Natural killer cell (primary cell): Measurements from ENCODE around the gene CAMSAP1. TPM values are rescaled to one million over a fixed set of nuclear protein-coding genes. Genes with fewer than 3 reads are reported as not detected.
A peak's percentile ranks its signal among the peaks of the same experiment; 100 is the strongest.

ENCODE experiments used
- ATAC-seq, 3 donors: fragments of 150-1000 bp in 2 of 3; fragments of 200-7000 bp in 1 of 3; cut with Tn5 transposase; 1 replicate in 1 of 3; 2 replicates in 2 of 3; pipeline ENCODE4 v1.10.0; 2021; ENCODE audit warnings: mild to moderate bottlenecking in 2 of 3, moderate library complexity in 2 of 3
- DNase-seq, 2 donors: peaks; one replicate each; pipeline versions ENCODE4 v3.0.0 to v3.0.0-alpha.2; 2013 to 2021; ENCODE audit warnings: mixed read lengths in 1 of 2
- H3K27ac ChIP-seq: one replicate; pipeline ENCODE4 v1.5.1; 2013; ENCODE audit warnings: mild to moderate bottlenecking, low read length
- H3K27me3 ChIP-seq: one replicate; pipeline ENCODE4 v1.6.1; 2013; ENCODE audit warnings: low read length; ENCODE audit not compliant: control insufficient read depth, insufficient read depth
- H3K36me3 ChIP-seq: one replicate; pipeline ENCODE4 v1.6.1; 2013; ENCODE audit warnings: low read length; ENCODE audit not compliant: control insufficient read depth, insufficient read depth
- H3K4me1 ChIP-seq: one replicate; pipeline ENCODE4 v1.6.1; 2013; ENCODE audit warnings: low read length; ENCODE audit not compliant: control insufficient read depth, insufficient read depth
- H3K4me3 ChIP-seq: one replicate; pipeline ENCODE4 v1.5.1; 2013; ENCODE audit warnings: low read length
- H3K9me3 ChIP-seq: one replicate; pipeline ENCODE4 v1.6.1; 2013; ENCODE audit warnings: low read length; ENCODE audit not compliant: control insufficient read depth, insufficient read depth
- H3K27ac Mint-ChIP-seq, 2 donors: one replicate each; pipeline ENCODE4 v1.8.0; 2022; ENCODE audit warnings: mild to moderate bottlenecking in 2 of 2, mixed read lengths in 2 of 2, moderate library complexity in 1 of 2
- H3K27me3 Mint-ChIP-seq, 2 donors: one replicate each; pipeline ENCODE4 v1.8.0; 2022; ENCODE audit warnings: low read depth in 2 of 2, mixed read lengths in 2 of 2
- H3K36me3 Mint-ChIP-seq: one replicate; pipeline ENCODE4 v1.8.0; 2022; ENCODE audit warnings: mixed read lengths
- H3K4me1 Mint-ChIP-seq, 2 donors: one replicate each; pipeline ENCODE4 v1.8.0; 2022; ENCODE audit warnings: mixed read lengths in 2 of 2
- H3K4me3 Mint-ChIP-seq: one replicate; pipeline ENCODE4 v1.8.0; 2022; ENCODE audit warnings: mild to moderate bottlenecking, moderate library complexity, mixed read lengths
- H3K9me3 Mint-ChIP-seq, 2 donors: one replicate each; pipeline ENCODE4 v1.8.0; 2022; ENCODE audit warnings: mixed read lengths in 2 of 2
- WGBS: methylation state at CpG from one replicate; pipeline ENCODE4 v1.1.7; 2013; ENCODE audit warnings: missing lambda C conversion rate; ENCODE audit not compliant: insufficient coverage; 5-methylcytosine and 5-hydroxymethylcytosine counted together
- intact Hi-C: fragments of 100-400 bp; cut with micrococcal nuclease; formaldehyde crosslinking; loops from one replicate; pipeline ENCODE4 v1.14.2; 2022
- total RNA-seq, 4 donors: library from RNA; stranded (reverse); fragments of 120-200 nt in 1 of 4; gene quantifications; one replicate each; pipeline versions ENCODE4 v1.2.3 to v1.2.4, GENCODE V29; 2013 to 2022
- TF ChIP-seq, protein P1 (sequence below): fragments of 200-600 bp; IDR thresholded peaks from one replicate; pipeline ENCODE4 v1.8.0; 2022; ENCODE audit warnings: antibody characterized with exemption

The CAMSAP1 gene
- total RNA-seq, 3 donors from 2014 or later (not counting 1 experiment from before 2014, with no cell fraction given) = 25.9 to 33.5 (median 28.1) TPM

DNA sequence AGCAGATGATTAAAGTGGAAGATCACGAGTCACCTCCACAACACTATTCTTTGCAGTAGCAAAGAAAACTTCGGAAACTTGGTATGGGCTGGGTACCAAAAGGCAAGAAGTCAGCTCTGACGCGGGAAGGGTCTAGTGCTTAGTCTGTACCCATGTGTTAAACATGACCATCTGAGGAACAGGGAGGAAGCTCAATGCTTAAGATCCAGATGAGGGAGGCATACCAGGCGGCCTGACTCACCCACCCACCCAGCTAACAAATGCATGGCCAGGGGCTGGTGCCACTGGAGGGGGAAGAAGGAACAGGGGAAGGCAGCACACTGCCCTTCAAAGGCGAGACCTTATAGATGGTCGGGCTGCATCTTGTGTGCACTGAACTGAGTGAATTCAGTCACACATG, 41.8 kb downstream of the CAMSAP1 start:
- intact Hi-C loops = no loop called here
- Histone ChIP-seq H3K27me3 (no peaks in the 10 kb centered on the region), H3K4me1 (peaks cover 7% of the 10 kb centered on the region), H3K36me3 (no peaks in the 10 kb centered on the region), H3K27ac (no peak overlapping the region), H3K9me3 (no peaks in the 10 kb centered on the region), H3K4me3 (no peak overlapping the region)
- Mint-ChIP-seq H3K36me3 (no peaks in the 10 kb centered on the region), H3K27ac (no peak overlapping the region), H3K4me3 (no peak overlapping the region), H3K9me3 (no peaks in the 10 kb centered on the region), H3K27me3 (no peaks in the 10 kb centered on the region), H3K4me1 (peaks cover 17 to 23% of the 10 kb centered on the region in 2 donors)
- ATAC-seq (no peak), DNase-seq (no peak)
- TF ChIP-seq, protein P1, sequence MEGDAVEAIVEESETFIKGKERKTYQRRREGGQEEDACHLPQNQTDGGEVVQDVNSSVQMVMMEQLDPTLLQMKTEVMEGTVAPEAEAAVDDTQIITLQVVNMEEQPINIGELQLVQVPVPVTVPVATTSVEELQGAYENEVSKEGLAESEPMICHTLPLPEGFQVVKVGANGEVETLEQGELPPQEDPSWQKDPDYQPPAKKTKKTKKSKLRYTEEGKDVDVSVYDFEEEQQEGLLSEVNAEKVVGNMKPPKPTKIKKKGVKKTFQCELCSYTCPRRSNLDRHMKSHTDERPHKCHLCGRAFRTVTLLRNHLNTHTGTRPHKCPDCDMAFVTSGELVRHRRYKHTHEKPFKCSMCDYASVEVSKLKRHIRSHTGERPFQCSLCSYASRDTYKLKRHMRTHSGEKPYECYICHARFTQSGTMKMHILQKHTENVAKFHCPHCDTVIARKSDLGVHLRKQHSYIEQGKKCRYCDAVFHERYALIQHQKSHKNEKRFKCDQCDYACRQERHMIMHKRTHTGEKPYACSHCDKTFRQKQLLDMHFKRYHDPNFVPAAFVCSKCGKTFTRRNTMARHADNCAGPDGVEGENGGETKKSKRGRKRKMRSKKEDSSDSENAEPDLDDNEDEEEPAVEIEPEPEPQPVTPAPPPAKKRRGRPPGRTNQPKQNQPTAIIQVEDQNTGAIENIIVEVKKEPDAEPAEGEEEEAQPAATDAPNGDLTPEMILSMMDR = no peak
- WGBS = 97% methylated on average over 6 of the region's 7 CpGs

DNA sequence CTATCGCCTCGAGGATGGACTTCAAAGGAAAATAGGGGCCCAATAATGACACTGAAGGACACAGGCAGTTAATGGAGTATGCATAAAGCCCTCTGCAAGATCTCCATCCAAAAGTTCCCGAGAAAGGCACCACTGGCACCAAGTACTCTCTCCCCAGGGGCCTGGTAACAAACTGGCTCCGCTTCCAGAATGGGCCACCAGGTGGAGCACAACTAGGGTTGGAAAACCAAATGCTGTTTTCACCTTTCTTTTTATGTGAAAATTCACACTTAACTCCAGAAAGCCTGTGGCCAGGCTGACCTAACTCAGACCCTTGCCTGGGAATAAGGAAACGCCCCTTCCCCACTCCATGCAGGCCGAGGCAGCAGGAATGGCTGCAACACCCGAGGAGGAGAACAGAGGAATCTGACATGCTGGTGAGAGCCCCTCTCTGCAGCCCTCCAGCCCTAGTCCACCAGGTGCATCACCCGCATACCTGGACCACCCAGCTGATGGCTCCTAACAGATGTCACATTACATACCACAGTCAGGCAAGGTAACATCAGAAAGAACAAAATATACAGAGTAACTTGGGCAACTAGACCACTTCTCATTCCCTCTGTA, 42.8 kb downstream of the CAMSAP1 start:
- 46% methylated on average over 8 of the region's 8 CpGs for WGBS
- Histone ChIP-seq H3K27ac (no peak overlapping the region), H3K4me3 (no peak overlapping the region), H3K9me3 (no peaks in the 10 kb centered on the region), H3K36me3 (no peaks in the 10 kb centered on the region), H3K4me1 (peaks cover 7% of the 10 kb centered on the region), H3K27me3 (no peaks in the 10 kb centered on the region)
- Mint-ChIP-seq H3K4me3 (no peak overlapping the region), H3K27me3 (no peaks in the 10 kb centered on the region), H3K36me3 (no peaks in the 10 kb centered on the region), H3K9me3 (no peaks in the 10 kb centered on the region), H3K27ac (peak overlapping the region in 1 of 2 donors; percentile 39), H3K4me1 (peaks cover 14 to 23% of the 10 kb centered on the region in 2 donors)
- ATAC-seq (peak; percentile 57 to 72 (median 68)), DNase-seq (peak; percentile 59 to 78)
- intact Hi-C loops = loop anchor here (1.0 kb wide), 1 partner anchor 259 kb away; no protein-coding TSS in a partner anchor
- TF ChIP-seq, protein P1 = peak; percentile 85

DNA sequence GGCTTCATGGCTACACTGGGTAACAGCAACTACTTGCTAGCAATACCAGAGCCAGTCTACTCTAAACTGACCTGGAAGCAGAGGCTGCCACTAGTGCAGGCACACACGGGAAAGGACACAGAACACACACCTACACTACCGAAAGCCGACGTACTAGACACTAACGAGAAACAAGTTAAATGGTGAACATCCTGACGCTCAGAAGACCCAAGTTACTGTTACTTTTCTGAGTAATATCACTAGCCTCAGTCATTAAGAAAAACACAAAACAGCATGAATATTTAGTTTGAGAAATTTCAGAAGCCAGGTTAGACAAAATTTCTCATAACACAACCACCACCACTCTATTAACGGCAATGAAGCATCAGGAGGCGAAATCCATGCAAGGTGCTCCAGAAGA, 44.5 kb downstream of the CAMSAP1 start:
- intact Hi-C loops = no loop called here

More for the DNA sequence above, 44.5 kb downstream of the CAMSAP1 start:
- Mint-ChIP-seq H3K4me3 (no peak overlapping the region), H3K4me1 (peaks cover 22 to 23% of the 10 kb centered on the region in 2 donors), H3K9me3 (no peaks in the 10 kb centered on the region), H3K27me3 (no peaks in the 10 kb centered on the region), H3K36me3 (no peaks in the 10 kb centered on the region), H3K27ac (no peak overlapping the region)
- TF ChIP-seq, protein P1 = no peak
- no peak for ATAC-seq
- H3K36me3 ChIP-seq = no peaks in the 10 kb centered on the region
- WGBS = 79% methylated on average over 8 of the region's 8 CpGs
- H3K27ac ChIP-seq = no peak overlapping the region
- peaks cover 7% of the 10 kb centered on the region for H3K4me1 ChIP-seq
- H3K27me3 ChIP-seq = no peaks in the 10 kb centered on the region
- no peak for DNase-seq
- H3K4me3 ChIP-seq = no peak overlapping the region
- no peaks in the 10 kb centered on the region for H3K9me3 ChIP-seq
